ENCODE measurements around the gene SPINDOC.
A peak's percentile ranks its signal among the peaks of the same experiment; 100 is the strongest.
"Not testable (repeated sequence)": the region's sequence is repeated elsewhere in the genome, so short reads cannot be mapped to it uniquely, and the experiment has no call there.

The SPINDOC gene

GRCh38 chr11:63813035-63813562 lies at the start of gene SPINDOC:
Gene SPINDOC (plus strand): TSS chr11:63813456. CDS start chr11:63813687, 231 bp downstream.
- peak; percentile 75 for DNase-seq

GRCh38 chr11:63763496-63764339 lies 49.5 kb upstream of the SPINDOC start:
- DNase-seq: no peak

- no peak for DNase-seq
Observed at GRCh38 chr11:63764340-63764678, 48.9 kb upstream of the SPINDOC start.

- no peak for DNase-seq
Observed at GRCh38 chr11:63764679-63765647, 48.3 kb upstream of the SPINDOC start.

- no peak for DNase-seq
Observed at GRCh38 chr11:63765688-63766241, 47.5 kb upstream of the SPINDOC start.

- DNase-seq: no peak
Observed at GRCh38 chr11:63766531-63767235, 46.6 kb upstream of the SPINDOC start.

GRCh38 chr11:63767267-63767564 lies 46.0 kb upstream of the SPINDOC start:
- no peak for DNase-seq

- peak; percentile 69 for DNase-seq
Observed at GRCh38 chr11:63767565-63768236, 45.6 kb upstream of the SPINDOC start.

GRCh38 chr11:63768237-63769041 lies 44.8 kb upstream of the SPINDOC start, which contains the start of gene ZFTA:
Gene ZFTA (minus strand): TSS chr11:63768775. CDS start chr11:63768622, 153 bp downstream.
- DNase-seq: peak; percentile 61

- DNase-seq: no peak
Observed at GRCh38 chr11:63769042-63769713, 44.1 kb upstream of the SPINDOC start.

- DNase-seq: peak; percentile 44
Observed at GRCh38 chr11:63769714-63770455, 43.4 kb upstream of the SPINDOC start.

- no peak for DNase-seq
Observed at GRCh38 chr11:63770763-63771162, 42.5 kb upstream of the SPINDOC start.

- not testable (repeated sequence) for DNase-seq
Observed at GRCh38 chr11:63771741-63772318, 41.4 kb upstream of the SPINDOC start.

GRCh38 chr11:63775191-63775590 lies 38.1 kb upstream of the SPINDOC start:
- DNase-seq: no peak

GRCh38 chr11:63779039-63779438 lies 34.2 kb upstream of the SPINDOC start:
- DNase-seq: no peak

- DNase-seq: no peak
Observed at GRCh38 chr11:63782749-63783148, 30.5 kb upstream of the SPINDOC start.

GRCh38 chr11:63783925-63784592 lies 29.2 kb upstream of the SPINDOC start:
- no peak for DNase-seq

- no peak for DNase-seq
Observed at GRCh38 chr11:63785823-63786222, 27.4 kb upstream of the SPINDOC start.

Data from NCI-H1092 (cell line).